Endothelial cell of umbilical vein (primary cell): ENCODE results near the gene SLC8A1. TPM values are rescaled to one million over a fixed set of nuclear protein-coding genes. Genes with fewer than 3 reads are reported as not detected.

Experiments used
- BruUV-seq: library from RNA; stranded (reverse); fragments of 400-500 nt; replicated peaks from 2 replicates; lab custom pipeline; 2021; lab: Mats Ljungman, UMichigan
- CTCF ChIA-PET: fragments of 300-600, 350-600 bp; sonication (Branson Sonifier 250); formaldehyde crosslinking; loops from one replicate; lab custom pipeline; 2021; ENCODE audit warnings: antibody characterized with exemption, inconsistent platforms; lab: Charles Lee
- POLR2A ChIA-PET: fragments of 300-600, 350-600 bp; sonication (Branson Sonifier 250); formaldehyde crosslinking; loops from one replicate; lab custom pipeline; 2021; ENCODE audit warnings: antibody characterized with exemption, inconsistent platforms; lab: Charles Lee
- DNase-seq: peaks from one replicate; pipeline ENCODE4 v3.0.0-alpha.2; 2011; ENCODE audit warnings: low read depth, low spot score
- FAIRE-seq: peaks from 2 replicates; lab custom pipeline; 2011; peaks lifted over from hg19 to GRCh38; lab: Jason Lieb, UNC
- H2AFZ ChIP-seq: 2 replicates; pipeline ENCODE4 v1.6.0; 2012; ENCODE audit warnings: low read depth, low read length, control low read depth, inconsistent platforms
- H3K27ac ChIP-seq: 2 replicates; pipeline ENCODE4 v1.5.1; 2011; ENCODE audit warnings: low read depth, mild to moderate bottlenecking, control low read depth, low read length, moderate library complexity; ENCODE audit not compliant: insufficient read depth
- H3K27me3 ChIP-seq, 2 experiments: 2 replicates each; pipeline versions ENCODE4 v1.6.0 to v1.6.1; 2011; ENCODE audit warnings: low read length in 2 of 2, mixed read lengths in 1 of 2; ENCODE audit not compliant: control insufficient read depth in 2 of 2, insufficient read depth in 2 of 2
- H3K36me3 ChIP-seq, 2 experiments: 2 replicates in 1 of 2; 3 replicates in 1 of 2; pipeline ENCODE4 v1.5.1; 2011; ENCODE audit warnings: low read length in 2 of 2, mild to moderate bottlenecking in 1 of 2, moderate library complexity in 1 of 2; ENCODE audit not compliant: control insufficient read depth in 2 of 2, insufficient read depth in 2 of 2; ENCODE audit errors: extremely low read depth in 1 of 2
- H3K4me1 ChIP-seq: 3 replicates; pipeline ENCODE4 v1.5.1; 2011; ENCODE audit warnings: mild to moderate bottlenecking, low read length; ENCODE audit not compliant: control insufficient read depth, insufficient read depth; ENCODE audit errors: extremely low read depth
- H3K4me2 ChIP-seq: 2 replicates; pipeline ENCODE4 v1.6.1; 2011; ENCODE audit warnings: low read length, control low read depth, mixed read lengths; ENCODE audit not compliant: insufficient read depth
- H3K4me3 ChIP-seq, 3 experiments: fragments of 200-600 bp in 1 of 3; sonication (generic), shearing (Covaris generic) in 1 of 3; replicated peaks in 1 of 3; 2 replicates each; pipeline ENCODE4 v1.5.1; 2011 to 2016; ENCODE audit warnings: control low read depth in 3 of 3, low read length in 3 of 3, mild to moderate bottlenecking in 2 of 3, inconsistent platforms in 1 of 3, low read depth in 1 of 3, moderate library complexity in 1 of 3; ENCODE audit not compliant: insufficient read depth in 1 of 3
- H3K79me2 ChIP-seq: 2 replicates; pipeline ENCODE4 v1.6.0; 2012; ENCODE audit warnings: low read length, inconsistent platforms; ENCODE audit not compliant: control insufficient read depth, insufficient read depth
- H3K9ac ChIP-seq: replicated peaks from 2 replicates; pipeline ENCODE3; 2011; ENCODE audit warnings: low read length, control low read depth; ENCODE audit not compliant: insufficient read depth; ENCODE audit errors: extremely low read depth
- H3K9me1 ChIP-seq: replicated peaks from 3 replicates; pipeline ENCODE4 v1.6.0; 2011; ENCODE audit warnings: mild to moderate bottlenecking, low read length; ENCODE audit not compliant: control insufficient read depth, insufficient read depth; ENCODE audit errors: extremely low read depth
- H3K9me3 ChIP-seq: replicated peaks from 2 replicates; pipeline ENCODE4 v1.5.1; 2012; ENCODE audit warnings: low read length, inconsistent platforms; ENCODE audit not compliant: control insufficient read depth, insufficient read depth
- H4K20me1 ChIP-seq: replicated peaks from 2 replicates; pipeline ENCODE3; 2011; ENCODE audit warnings: mild to moderate bottlenecking, low read length; ENCODE audit not compliant: control insufficient read depth, insufficient read depth; ENCODE audit errors: extremely low read depth
- CTCF ChIP-seq, 2 donors: IDR thresholded peaks; 1 replicate in 1 of 2; 2 replicates in 1 of 2; pipeline ENCODE4 v1.5.1; 2011; ENCODE audit warnings: low read length in 2 of 2, mild to moderate bottlenecking in 2 of 2, moderate library complexity in 2 of 2, control low read depth in 1 of 2, inconsistent platforms in 1 of 2, low read depth in 1 of 2; ENCODE audit not compliant: insufficient read depth in 1 of 2; ENCODE audit errors: extremely low read depth in 1 of 2
- EZH2 ChIP-seq: IDR thresholded peaks from 2 replicates; pipeline ENCODE4 v1.6.1; 2012; ENCODE audit warnings: borderline replicate concordance, low read depth, mild to moderate bottlenecking, moderate library complexity, low read length, inconsistent platforms; ENCODE audit not compliant: severe bottlenecking
- FOS ChIP-seq: IDR thresholded peaks from 2 replicates; pipeline ENCODE4 v1.6.1; 2011; ENCODE audit warnings: mild to moderate bottlenecking, low read length, moderate library complexity, borderline replicate concordance; ENCODE audit not compliant: insufficient read depth
- GATA2 ChIP-seq: IDR thresholded peaks from 2 replicates; pipeline ENCODE4 v1.7.0; 2011; ENCODE audit warnings: low read depth, mild to moderate bottlenecking, moderate library complexity, mixed read lengths, low read length; ENCODE audit not compliant: insufficient read length, insufficient read depth
- JUN ChIP-seq: IDR thresholded peaks from 2 replicates; pipeline ENCODE4 v1.6.1; 2011; ENCODE audit warnings: borderline replicate concordance, low read depth; ENCODE audit not compliant: insufficient read length, insufficient read depth
- MAX ChIP-seq: IDR thresholded peaks from 2 replicates; pipeline ENCODE4 v1.6.1; 2011; ENCODE audit not compliant: insufficient read depth, insufficient read length
- MYC ChIP-seq: IDR thresholded peaks from one replicate; pipeline ENCODE4 v1.6.1; 2011; ENCODE audit warnings: mild to moderate bottlenecking, low read depth, low read length
- POLR2A ChIP-seq: IDR thresholded peaks from 2 replicates; pipeline ENCODE4 v1.6.1; 2012; ENCODE audit warnings: low read depth, mild to moderate bottlenecking, control low read depth, low read length
- POLR2AphosphoS5 ChIP-seq: IDR thresholded peaks from 2 replicates; pipeline ENCODE4 v1.6.1; 2012; ENCODE audit warnings: low read depth, mild to moderate bottlenecking, control low read depth, low read length, moderate library complexity; ENCODE audit not compliant: insufficient read depth
- dilution Hi-C: fragments of 300-500 bp; cut with MboI; formaldehyde crosslinking; loops from one replicate; pipeline ENCODE4 v1.15.0; 2019; ENCODE audit warnings: low sequenced_read_pairs; ENCODE audit not compliant: extremely low pct_ligation_motif_present
- intact Hi-C: fragments of 100-400 bp; cut with micrococcal nuclease; formaldehyde crosslinking; loops from one replicate; pipeline ENCODE4 v1.10.0; 2022
- polyA plus RNA-seq, 4 experiments: library from polyadenylated mRNA; depleted of rRNA in 3 of 4; stranded (reverse) in 3 of 4; unstranded in 1 of 4; fragments of >200 nt; gene quantifications; 2 replicates each; pipeline versions ENCODE4 v1.2.1 to v1.2.3, GENCODE V29; 2011 to 2012; ENCODE audit warnings: missing spikeins in 1 of 4
- total RNA-seq: library from RNA; stranded (reverse); gene quantifications from 2 replicates; pipeline ENCODE4 v1.2.3, GENCODE V29; 2021

The SLC8A1 gene
- total and polyA plus RNA-seq, 2 donors (not counting 3 experiments of a cell fraction or from before 2014, with no cell fraction given), result 0.19 to 1.8 TPM

DNA sequence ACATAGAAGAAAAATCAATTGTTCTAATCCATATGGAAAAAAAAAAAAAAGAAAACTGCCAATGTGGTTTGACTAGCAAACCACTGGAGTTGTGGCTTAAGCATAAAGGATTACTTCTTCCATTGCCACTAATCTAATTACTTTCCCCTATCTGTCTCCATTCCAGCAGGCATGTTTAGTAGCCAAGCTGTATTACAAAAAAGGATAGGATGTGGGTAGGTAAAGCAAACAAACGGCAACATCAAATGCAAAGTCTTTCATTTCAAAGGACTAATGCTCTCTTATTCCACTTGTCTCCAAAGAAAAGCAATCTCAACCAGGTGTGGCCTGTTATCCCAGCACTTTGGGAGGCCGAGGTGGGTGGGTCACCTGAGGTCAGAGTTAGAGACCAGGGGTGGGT, 36.5 kb downstream of the SLC8A1 start:
- Histone ChIP-seq H3K27me3 (no peaks in the 10 kb centered on the region), H3K9ac (no peak overlapping the region), H3K4me1 (peaks cover 4% of the 10 kb centered on the region), H3K79me2 (no peaks in the 10 kb centered on the region), H3K27ac (no peak overlapping the region), H3K36me3 (no peaks in the 10 kb centered on the region), H3K9me1 (no peaks in the 10 kb centered on the region), H3K4me2 (no peak overlapping the region), H3K9me3 (no peaks in the 10 kb centered on the region), H4K20me1 (no peaks in the 10 kb centered on the region), H2AFZ (no peak overlapping the region), H3K4me3 (no peak overlapping the region)
- no TSS peak for BruUV-seq
- dilution Hi-C loops, result no loop called here
- FAIRE-seq, result no peak
- ChIA-PET POLR2A (no interaction called here), CTCF (interaction anchor here (0.7 kb wide), 1 partner anchor 33 kb away, joined by 3 read pairs; no protein-coding TSS in a partner anchor)
- no peak for DNase-seq
- TF ChIP-seq MYC (no peak), GATA2 (no peak), POLR2A (no peak), MAX (no peak), POLR2AphosphoS5 (no peak), FOS (no peak), CTCF (IDR thresholded peaks at IDR 0.05; ENCODE audit: extremely low read depth in 1 of 2, insufficient read depth in 1 of 2, low read depth in 1 of 2, low read length in 2 of 2) (no peak), JUN (no peak), EZH2 (no peak)
- intact Hi-C loops, result no loop called here
